GM19099 (cell line): Measurements from ENCODE around the gene ANKRD62.

Experiments
- POLR2A ChIP-seq: IDR thresholded peaks from 3 replicates; pipeline ENCODE4 v1.6.1; 2011; ENCODE audit warnings: low read depth; ENCODE audit not compliant: insufficient read length; ENCODE audit errors: extremely low read depth

The ANKRD62 gene

GRCh38 chr18:12093520-12094257 lies at the start of gene ANKRD62:
Gene ANKRD62, plus strand, starts transcription at chr18:12093843. Its CDS starts 175 bp downstream, at chr18:12094018.
- no peak for TF ChIP-seq POLR2A

- no peak for TF ChIP-seq POLR2A
These were observed 49.1 kb upstream of the ANKRD62 start for GRCh38 chr18:12044591-12044990.

GRCh38 chr18:12046046-12046750 lies 47.4 kb upstream of the ANKRD62 start:
- TF ChIP-seq POLR2A: no peak

GRCh38 chr18:12046751-12047335 lies 46.8 kb upstream of the ANKRD62 start:
- TF ChIP-seq POLR2A: no peak

- no peak for TF ChIP-seq POLR2A
These were observed 45.4 kb upstream of the ANKRD62 start for GRCh38 chr18:12048010-12048826.

- TF ChIP-seq POLR2A: no peak
These were observed 44.8 kb upstream of the ANKRD62 start for GRCh38 chr18:12048827-12049175.

- no peak for TF ChIP-seq POLR2A
These were observed 43.4 kb upstream of the ANKRD62 start for GRCh38 chr18:12049978-12050811.

- TF ChIP-seq POLR2A: no peak
These were observed 40.8 kb upstream of the ANKRD62 start for GRCh38 chr18:12052866-12053265.

- TF ChIP-seq POLR2A: no peak
These were observed 40.4 kb upstream of the ANKRD62 start for GRCh38 chr18:12053289-12053688.

- TF ChIP-seq POLR2A: no peak
These were observed 37.4 kb upstream of the ANKRD62 start for GRCh38 chr18:12056034-12056883.

- no peak for TF ChIP-seq POLR2A
These were observed 36.7 kb upstream of the ANKRD62 start for GRCh38 chr18:12056884-12057402.

- TF ChIP-seq POLR2A: no peak
These were observed 36.1 kb upstream of the ANKRD62 start for GRCh38 chr18:12057419-12058039.
